Activated T-cell treated with anti-CD3 and anti-CD28 coated beads, Interleukin-2, amount 50 U/mL, for 4 hours (primary cell): ENCODE results near the gene MALAT1. TPM values are rescaled to one million over a fixed set of nuclear protein-coding genes. Genes with fewer than 3 reads are reported as not detected.
A peak's percentile ranks its signal among the peaks of the same experiment; 100 is the strongest.

Experiments
- ATAC-seq, 2 donors: fragments of 200-7000 bp; cut with Tn5 transposase; one replicate each; pipeline ENCODE4 v1.10.0; 2021
- DNase-seq: peaks from one replicate; pipeline ENCODE4 v3.0.0-alpha.2; 2020
- H3K27me3 Mint-ChIP-seq: one replicate; pipeline ENCODE4 v1.8.0; 2021; ENCODE audit warnings: low read depth, mixed read lengths
- H3K36me3 Mint-ChIP-seq: one replicate; pipeline ENCODE4 v1.8.0; 2022; ENCODE audit warnings: mixed read lengths; ENCODE audit not compliant: insufficient read depth
- H3K4me1 Mint-ChIP-seq: one replicate; pipeline ENCODE4 v1.8.0; 2021; ENCODE audit warnings: low read depth, mixed read lengths
- H3K4me3 Mint-ChIP-seq: one replicate; pipeline ENCODE4 v1.8.0; 2021; ENCODE audit warnings: mild to moderate bottlenecking, moderate library complexity, mixed read lengths
- H3K9me3 Mint-ChIP-seq: one replicate; pipeline ENCODE4 v1.8.0; 2021; ENCODE audit warnings: mixed read lengths
- total RNA-seq, 3 donors: library from RNA; stranded (reverse); gene quantifications; one replicate each; pipeline ENCODE4 v1.2.1, GENCODE V29; 2021

The MALAT1 gene
- total RNA-seq, 3 donors from 2014 or later = 3,100 to 4,455 (median 3,753) TPM

DNA sequence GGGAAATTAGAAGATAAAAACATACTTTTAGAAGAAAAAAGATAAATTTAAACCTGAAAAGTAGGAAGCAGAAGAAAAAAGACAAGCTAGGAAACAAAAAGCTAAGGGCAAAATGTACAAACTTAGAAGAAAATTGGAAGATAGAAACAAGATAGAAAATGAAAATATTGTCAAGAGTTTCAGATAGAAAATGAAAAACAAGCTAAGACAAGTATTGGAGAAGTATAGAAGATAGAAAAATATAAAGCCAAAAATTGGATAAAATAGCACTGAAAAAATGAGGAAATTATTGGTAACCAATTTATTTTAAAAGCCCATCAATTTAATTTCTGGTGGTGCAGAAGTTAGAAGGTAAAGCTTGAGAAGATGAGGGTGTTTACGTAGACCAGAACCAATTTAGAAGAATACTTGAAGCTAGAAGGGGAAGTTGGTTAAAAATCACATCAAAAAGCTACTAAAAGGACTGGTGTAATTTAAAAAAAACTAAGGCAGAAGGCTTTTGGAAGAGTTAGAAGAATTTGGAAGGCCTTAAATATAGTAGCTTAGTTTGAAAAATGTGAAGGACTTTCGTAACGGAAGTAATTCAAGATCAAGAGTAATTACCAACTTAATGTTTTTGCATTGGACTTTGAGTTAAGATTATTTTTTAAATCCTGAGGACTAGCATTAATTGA is 1.0 kb downstream of the MALAT1 start:
- no peak for ATAC-seq
- DNase-seq = no peak
- Mint-ChIP-seq H3K9me3 (no peaks in the 10 kb centered on the region), H3K36me3 (peaks cover 14% of the 10 kb centered on the region), H3K4me1 (peaks cover 25% of the 10 kb centered on the region), H3K27me3 (no peaks in the 10 kb centered on the region), H3K4me3 (no peak overlapping the region)

DNA sequence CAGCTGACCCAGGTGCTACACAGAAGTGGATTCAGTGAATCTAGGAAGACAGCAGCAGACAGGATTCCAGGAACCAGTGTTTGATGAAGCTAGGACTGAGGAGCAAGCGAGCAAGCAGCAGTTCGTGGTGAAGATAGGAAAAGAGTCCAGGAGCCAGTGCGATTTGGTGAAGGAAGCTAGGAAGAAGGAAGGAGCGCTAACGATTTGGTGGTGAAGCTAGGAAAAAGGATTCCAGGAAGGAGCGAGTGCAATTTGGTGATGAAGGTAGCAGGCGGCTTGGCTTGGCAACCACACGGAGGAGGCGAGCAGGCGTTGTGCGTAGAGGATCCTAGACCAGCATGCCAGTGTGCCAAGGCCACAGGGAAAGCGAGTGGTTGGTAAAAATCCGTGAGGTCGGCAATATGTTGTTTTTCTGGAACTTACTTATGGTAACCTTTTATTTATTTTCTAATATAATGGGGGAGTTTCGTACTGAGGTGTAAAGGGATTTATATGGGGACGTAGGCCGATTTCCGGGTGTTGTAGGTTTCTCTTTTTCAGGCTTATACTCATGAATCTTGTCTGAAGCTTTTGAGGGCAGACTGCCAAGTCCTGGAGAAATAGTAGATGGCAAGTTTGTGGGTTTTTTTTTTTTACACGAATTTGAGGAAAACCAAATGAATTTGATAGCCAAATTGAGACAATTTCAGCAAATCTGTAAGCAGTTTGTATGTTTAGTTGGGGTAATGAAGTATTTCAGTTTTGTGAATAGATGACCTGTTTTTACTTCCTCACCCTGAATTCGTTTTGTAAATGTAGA is 1.7 kb downstream of the MALAT1 start:
- Mint-ChIP-seq H3K36me3 (peaks cover 19% of the 10 kb centered on the region), H3K4me3 (no peak overlapping the region), H3K4me1 (peaks cover 30% of the 10 kb centered on the region), H3K27me3 (no peaks in the 10 kb centered on the region), H3K9me3 (no peaks in the 10 kb centered on the region)
- DNase-seq (no peak), ATAC-seq (no peak)

DNA sequence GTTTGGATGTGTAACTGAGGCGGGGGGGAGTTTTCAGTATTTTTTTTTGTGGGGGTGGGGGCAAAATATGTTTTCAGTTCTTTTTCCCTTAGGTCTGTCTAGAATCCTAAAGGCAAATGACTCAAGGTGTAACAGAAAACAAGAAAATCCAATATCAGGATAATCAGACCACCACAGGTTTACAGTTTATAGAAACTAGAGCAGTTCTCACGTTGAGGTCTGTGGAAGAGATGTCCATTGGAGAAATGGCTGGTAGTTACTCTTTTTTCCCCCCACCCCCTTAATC is 2.3 kb downstream of the MALAT1 start:
- DNase-seq (no peak), ATAC-seq (no peak)
- H3K9me3 Mint-ChIP-seq = no peaks in the 10 kb centered on the region
- peaks cover 24% of the 10 kb centered on the region for H3K36me3 Mint-ChIP-seq
- H3K4me1 Mint-ChIP-seq = peaks cover 31% of the 10 kb centered on the region
- no peaks in the 10 kb centered on the region for H3K27me3 Mint-ChIP-seq
- H3K4me3 Mint-ChIP-seq = no peak overlapping the region

DNA sequence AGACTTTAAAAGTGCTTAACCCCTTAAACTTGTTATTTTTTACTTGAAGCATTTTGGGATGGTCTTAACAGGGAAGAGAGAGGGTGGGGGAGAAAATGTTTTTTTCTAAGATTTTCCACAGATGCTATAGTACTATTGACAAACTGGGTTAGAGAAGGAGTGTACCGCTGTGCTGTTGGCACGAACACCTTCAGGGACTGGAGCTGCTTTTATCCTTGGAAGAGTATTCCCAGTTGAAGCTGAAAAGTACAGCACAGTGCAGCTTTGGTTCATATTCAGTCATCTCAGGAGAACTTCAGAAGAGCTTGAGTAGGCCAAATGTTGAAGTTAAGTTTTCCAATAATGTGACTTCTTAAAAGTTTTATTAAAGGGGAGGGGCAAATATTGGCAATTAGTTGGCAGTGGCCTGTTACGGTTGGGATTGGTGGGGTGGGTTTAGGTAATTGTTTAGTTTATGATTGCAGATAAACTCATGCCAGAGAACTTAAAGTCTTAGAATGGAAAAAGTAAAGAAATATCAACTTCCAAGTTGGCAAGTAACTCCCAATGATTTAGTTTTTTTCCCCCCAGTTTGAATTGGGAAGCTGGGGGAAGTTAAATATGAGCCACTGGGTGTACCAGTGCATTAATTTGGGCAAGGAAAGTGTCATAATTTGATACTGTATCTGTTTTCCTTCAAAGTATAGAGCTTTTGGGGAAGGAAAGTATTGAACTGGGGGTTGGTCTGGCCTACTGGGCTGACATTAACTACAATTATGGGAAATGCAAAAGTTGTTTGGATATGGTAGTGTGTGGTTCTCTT is 2.8 kb downstream of the MALAT1 start:
- Mint-ChIP-seq H3K9me3 (no peaks in the 10 kb centered on the region), H3K4me3 (no peak overlapping the region), H3K36me3 (peaks cover 30% of the 10 kb centered on the region), H3K4me1 (peaks cover 31% of the 10 kb centered on the region), H3K27me3 (no peaks in the 10 kb centered on the region)
- ATAC-seq (no peak), DNase-seq (no peak)

DNA sequence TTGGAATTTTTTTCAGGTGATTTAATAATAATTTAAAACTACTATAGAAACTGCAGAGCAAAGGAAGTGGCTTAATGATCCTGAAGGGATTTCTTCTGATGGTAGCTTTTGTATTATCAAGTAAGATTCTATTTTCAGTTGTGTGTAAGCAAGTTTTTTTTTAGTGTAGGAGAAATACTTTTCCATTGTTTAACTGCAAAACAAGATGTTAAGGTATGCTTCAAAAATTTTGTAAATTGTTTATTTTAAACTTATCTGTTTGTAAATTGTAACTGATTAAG is 3.4 kb downstream of the MALAT1 start:
- Mint-ChIP-seq H3K9me3 (no peaks in the 10 kb centered on the region), H3K4me1 (peaks cover 31% of the 10 kb centered on the region)
- DNase-seq = no peak

DNA sequence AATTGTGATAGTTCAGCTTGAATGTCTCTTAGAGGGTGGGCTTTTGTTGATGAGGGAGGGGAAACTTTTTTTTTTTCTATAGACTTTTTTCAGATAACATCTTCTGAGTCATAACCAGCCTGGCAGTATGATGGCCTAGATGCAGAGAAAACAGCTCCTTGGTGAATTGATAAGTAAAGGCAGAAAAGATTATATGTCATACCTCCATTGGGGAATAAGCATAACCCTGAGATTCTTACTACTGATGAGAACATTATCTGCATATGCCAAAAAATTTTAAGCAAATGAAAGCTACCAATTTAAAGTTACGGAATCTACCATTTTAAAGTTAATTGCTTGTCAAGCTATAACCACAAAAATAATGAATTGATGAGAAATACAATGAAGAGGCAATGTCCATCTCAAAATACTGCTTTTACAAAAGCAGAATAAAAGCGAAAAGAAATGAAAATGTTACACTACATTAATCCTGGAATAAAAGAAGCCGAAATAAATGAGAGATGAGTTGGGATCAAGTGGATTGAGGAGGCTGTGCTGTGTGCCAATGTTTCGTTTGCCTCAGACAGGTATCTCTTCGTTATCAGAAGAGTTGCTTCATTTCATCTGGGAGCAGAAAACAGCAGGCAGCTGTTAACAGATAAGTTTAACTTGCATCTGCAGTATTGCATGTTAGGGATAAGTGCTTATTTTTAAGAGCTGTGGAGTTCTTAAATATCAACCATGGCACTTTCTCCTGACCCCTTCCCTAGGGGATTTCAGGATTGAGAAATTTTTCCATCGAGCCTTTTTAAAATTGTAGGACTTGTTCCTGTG is 3.9 kb downstream of the MALAT1 start:
- H3K27me3 Mint-ChIP-seq = no peaks in the 10 kb centered on the region
- peaks cover 36% of the 10 kb centered on the region for H3K4me1 Mint-ChIP-seq
- H3K9me3 Mint-ChIP-seq = no peaks in the 10 kb centered on the region
- H3K4me3 Mint-ChIP-seq = no peak overlapping the region
- DNase-seq (no peak), ATAC-seq (no peak)
- H3K36me3 Mint-ChIP-seq = peaks cover 33% of the 10 kb centered on the region

More for the DNA sequence above, 3.4 kb downstream of the MALAT1 start:
- H3K4me3 Mint-ChIP-seq = no peak overlapping the region
- no peak for ATAC-seq
- no peaks in the 10 kb centered on the region for H3K27me3 Mint-ChIP-seq
- H3K36me3 Mint-ChIP-seq = peaks cover 33% of the 10 kb centered on the region

DNA sequence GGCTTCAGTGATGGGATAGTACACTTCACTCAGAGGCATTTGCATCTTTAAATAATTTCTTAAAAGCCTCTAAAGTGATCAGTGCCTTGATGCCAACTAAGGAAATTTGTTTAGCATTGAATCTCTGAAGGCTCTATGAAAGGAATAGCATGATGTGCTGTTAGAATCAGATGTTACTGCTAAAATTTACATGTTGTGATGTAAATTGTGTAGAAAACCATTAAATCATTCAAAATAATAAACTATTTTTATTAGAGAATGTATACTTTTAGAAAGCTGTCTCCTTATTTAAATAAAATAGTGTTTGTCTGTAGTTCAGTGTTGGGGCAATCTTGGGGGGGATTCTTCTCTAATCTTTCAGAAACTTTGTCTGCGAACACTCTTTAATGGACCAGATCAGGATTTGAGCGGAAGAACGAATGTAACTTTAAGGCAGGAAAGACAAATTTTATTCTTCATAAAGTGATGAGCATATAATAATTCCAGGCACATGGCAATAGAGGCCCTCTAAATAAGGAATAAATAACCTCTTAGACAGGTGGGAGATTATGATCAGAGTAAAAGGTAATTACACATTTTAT is 4.6 kb downstream of the MALAT1 start:
- H3K4me1 Mint-ChIP-seq = peaks cover 38% of the 10 kb centered on the region
- no peak for ATAC-seq
- no peak overlapping the region for H3K4me3 Mint-ChIP-seq

DNA sequence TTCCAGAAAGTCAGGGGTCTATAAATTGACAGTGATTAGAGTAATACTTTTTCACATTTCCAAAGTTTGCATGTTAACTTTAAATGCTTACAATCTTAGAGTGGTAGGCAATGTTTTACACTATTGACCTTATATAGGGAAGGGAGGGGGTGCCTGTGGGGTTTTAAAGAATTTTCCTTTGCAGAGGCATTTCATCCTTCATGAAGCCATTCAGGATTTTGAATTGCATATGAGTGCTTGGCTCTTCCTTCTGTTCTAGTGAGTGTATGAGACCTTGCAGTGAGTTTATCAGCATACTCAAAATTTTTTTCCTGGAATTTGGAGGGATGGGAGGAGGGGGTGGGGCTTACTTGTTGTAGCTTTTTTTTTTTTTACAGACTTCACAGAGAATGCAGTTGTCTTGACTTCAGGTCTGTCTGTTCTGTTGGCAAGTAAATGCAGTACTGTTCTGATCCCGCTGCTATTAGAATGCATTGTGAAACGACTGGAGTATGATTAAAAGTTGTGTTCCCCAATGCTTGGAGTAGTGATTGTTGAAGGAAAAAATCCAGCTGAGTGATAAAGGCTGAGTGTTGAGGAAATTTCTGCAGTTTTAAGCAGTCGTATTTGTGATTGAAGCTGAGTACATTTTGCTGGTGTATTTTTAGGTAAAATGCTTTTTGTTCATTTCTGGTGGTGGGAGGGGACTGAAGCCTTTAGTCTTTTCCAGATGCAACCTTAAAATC is 5.3 kb downstream of the MALAT1 start:
- H3K4me3 Mint-ChIP-seq = no peak overlapping the region
- H3K27me3 Mint-ChIP-seq = no peaks in the 10 kb centered on the region
- H3K4me1 Mint-ChIP-seq = peaks cover 38% of the 10 kb centered on the region
- peaks cover 33% of the 10 kb centered on the region for H3K36me3 Mint-ChIP-seq
- no peak for DNase-seq
- no peaks in the 10 kb centered on the region for H3K9me3 Mint-ChIP-seq
- ATAC-seq = no peak

More for the DNA sequence above, 4.6 kb downstream of the MALAT1 start:
- Mint-ChIP-seq H3K9me3 (no peaks in the 10 kb centered on the region), H3K27me3 (no peaks in the 10 kb centered on the region), H3K36me3 (peaks cover 33% of the 10 kb centered on the region)
- DNase-seq = no peak

DNA sequence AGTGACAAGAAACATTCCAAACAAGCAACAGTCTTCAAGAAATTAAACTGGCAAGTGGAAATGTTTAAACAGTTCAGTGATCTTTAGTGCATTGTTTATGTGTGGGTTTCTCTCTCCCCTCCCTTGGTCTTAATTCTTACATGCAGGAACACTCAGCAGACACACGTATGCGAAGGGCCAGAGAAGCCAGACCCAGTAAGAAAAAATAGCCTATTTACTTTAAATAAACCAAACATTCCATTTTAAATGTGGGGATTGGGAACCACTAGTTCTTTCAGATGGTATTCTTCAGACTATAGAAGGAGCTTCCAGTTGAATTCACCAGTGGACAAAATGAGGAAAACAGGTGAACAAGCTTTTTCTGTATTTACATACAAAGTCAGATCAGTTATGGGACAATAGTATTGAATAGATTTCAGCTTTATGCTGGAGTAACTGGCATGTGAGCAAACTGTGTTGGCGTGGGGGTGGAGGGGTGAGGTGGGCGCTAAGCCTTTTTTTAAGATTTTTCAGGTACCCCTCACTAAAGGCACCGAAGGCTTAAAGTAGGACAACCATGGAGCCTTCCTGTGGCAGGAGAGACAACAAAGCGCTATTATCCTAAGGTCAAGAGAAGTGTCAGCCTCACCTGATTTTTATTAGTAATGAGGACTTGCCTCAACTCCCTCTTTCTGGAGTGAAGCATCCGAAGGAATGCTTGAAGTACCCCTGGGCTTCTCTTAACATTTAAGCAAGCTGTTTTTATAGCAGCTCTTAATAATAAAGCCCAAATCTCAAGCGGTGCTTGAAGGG is 6.0 kb downstream of the MALAT1 start:
- H3K27me3 Mint-ChIP-seq = no peaks in the 10 kb centered on the region
- peaks cover 39% of the 10 kb centered on the region for H3K4me1 Mint-ChIP-seq
- H3K36me3 Mint-ChIP-seq = peaks cover 33% of the 10 kb centered on the region
- no peak for DNase-seq
- no peak overlapping the region for H3K4me3 Mint-ChIP-seq
- no peaks in the 10 kb centered on the region for H3K9me3 Mint-ChIP-seq
- ATAC-seq = no peak

DNA sequence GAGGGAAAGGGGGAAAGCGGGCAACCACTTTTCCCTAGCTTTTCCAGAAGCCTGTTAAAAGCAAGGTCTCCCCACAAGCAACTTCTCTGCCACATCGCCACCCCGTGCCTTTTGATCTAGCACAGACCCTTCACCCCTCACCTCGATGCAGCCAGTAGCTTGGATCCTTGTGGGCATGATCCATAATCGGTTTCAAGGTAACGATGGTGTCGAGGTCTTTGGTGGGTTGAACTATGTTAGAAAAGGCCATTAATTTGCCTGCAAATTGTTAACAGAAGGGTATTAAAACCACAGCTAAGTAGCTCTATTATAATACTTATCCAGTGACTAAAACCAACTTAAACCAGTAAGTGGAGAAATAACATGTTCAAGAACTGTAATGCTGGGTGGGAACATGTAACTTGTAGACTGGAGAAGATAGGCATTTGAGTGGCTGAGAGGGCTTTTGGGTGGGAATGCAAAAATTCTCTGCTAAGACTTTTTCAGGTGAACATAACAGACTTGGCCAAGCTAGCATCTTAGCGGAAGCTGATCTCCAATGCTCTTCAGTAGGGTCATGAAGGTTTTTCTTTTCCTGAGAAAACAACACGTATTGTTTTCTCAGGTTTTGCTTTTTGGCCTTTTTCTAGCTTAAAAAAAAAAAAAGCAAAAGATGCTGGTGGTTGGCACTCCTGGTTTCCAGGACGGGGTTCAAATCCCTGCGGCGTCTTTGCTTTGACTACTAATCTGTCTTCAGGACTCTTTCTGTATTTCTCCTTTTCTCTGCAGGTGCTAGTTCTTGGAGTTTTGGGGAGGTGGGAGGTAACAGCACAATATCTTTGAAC is 6.8 kb downstream of the MALAT1 start:
- ATAC-seq (no peak), DNase-seq (no peak)
- Mint-ChIP-seq H3K27me3 (no peaks in the 10 kb centered on the region), H3K4me1 (peaks cover 43% of the 10 kb centered on the region), H3K36me3 (peaks cover 33% of the 10 kb centered on the region), H3K9me3 (no peaks in the 10 kb centered on the region), H3K4me3 (no peak overlapping the region)

DNA sequence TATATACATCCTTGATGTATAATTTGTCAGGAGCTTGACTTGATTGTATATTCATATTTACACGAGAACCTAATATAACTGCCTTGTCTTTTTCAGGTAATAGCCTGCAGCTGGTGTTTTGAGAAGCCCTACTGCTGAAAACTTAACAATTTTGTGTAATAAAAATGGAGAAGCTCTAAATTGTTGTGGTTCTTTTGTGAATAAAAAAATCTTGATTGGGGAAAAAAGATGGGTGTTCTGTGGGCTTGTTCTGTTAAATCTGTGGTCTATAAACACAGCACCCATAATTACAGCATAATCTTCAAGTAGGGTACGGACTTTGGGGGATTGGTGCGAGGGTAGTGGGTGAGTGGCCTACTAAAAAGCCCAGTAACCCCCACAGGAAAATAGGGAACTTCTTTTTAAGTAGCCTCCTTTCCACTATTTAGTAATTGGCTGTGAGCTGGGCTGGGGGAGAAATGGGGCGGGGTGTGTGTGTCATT is 7.5 kb downstream of the MALAT1 start:
- H3K36me3 Mint-ChIP-seq = peaks cover 33% of the 10 kb centered on the region
- DNase-seq (no peak), ATAC-seq (peak in 1 of 2 donors; percentile 1)
- peaks cover 44% of the 10 kb centered on the region for H3K4me1 Mint-ChIP-seq
- no peak overlapping the region for H3K4me3 Mint-ChIP-seq
- H3K27me3 Mint-ChIP-seq = no peaks in the 10 kb centered on the region
- no peaks in the 10 kb centered on the region for H3K9me3 Mint-ChIP-seq

DNA sequence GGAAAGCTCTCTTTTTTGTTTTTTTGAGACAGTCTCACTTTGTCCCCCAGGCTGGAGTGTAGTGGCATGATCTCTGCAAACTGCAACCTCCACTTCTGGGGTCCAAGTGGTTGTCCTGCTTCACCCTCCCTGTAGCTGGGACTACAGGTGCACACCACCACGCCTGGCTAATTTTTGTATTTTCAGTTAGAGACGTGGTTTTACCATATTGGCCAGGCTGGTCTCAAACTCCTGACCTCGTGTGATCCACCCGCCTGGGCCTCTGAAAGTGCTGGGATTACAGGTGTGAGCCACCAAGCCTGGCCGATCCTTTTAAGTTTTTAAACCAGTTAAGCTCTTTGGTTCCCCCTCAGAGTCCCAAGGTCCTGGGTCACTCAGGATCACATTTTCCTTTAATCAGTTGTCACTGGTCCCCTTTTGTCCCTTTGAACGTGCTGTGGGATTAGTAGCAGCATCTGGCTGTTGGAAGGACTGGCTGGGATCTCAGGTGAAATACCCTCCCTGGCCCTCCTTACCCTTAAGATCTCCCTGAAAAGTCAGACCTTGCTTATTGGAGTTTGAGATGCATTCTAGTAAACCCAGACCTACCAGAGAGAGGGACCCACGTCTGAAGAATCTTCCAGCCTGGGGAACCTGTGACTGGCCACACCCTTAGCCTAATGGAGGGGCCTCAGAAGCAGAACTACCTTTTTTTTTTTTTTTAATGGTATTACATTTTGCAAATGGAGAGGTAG is 8.1 kb downstream of the MALAT1 start:
- ATAC-seq = peak; percentile 32 to 39
- peaks cover 44% of the 10 kb centered on the region for H3K4me1 Mint-ChIP-seq

More for the DNA sequence above, 8.1 kb downstream of the MALAT1 start:
- H3K36me3 Mint-ChIP-seq = peaks cover 33% of the 10 kb centered on the region
- H3K27me3 Mint-ChIP-seq = no peaks in the 10 kb centered on the region
- DNase-seq = no peak
- H3K9me3 Mint-ChIP-seq = no peaks in the 10 kb centered on the region
- H3K4me3 Mint-ChIP-seq = no peak overlapping the region
